ENCODE data around the gene MEF2D.
A peak's percentile ranks its signal among the peaks of the same experiment; 100 is the strongest.

Gene MEF2D

GRCh38 chr1:156486421-156487344 is 13.9 kb downstream of the MEF2D start:
- no peak for DNase-seq

GRCh38 chr1:156485984-156486383 is 14.6 kb downstream of the MEF2D start:
- DNase-seq = no peak

GRCh38 chr1:156484480-156485058 is 16.0 kb downstream of the MEF2D start:
- DNase-seq = no peak

GRCh38 chr1:156483397-156483796 is 17.2 kb downstream of the MEF2D start:
- DNase-seq = no peak

- DNase-seq = no peak
Measured at GRCh38 chr1:156482276-156482675, 18.3 kb downstream of the MEF2D start.

DNA sequence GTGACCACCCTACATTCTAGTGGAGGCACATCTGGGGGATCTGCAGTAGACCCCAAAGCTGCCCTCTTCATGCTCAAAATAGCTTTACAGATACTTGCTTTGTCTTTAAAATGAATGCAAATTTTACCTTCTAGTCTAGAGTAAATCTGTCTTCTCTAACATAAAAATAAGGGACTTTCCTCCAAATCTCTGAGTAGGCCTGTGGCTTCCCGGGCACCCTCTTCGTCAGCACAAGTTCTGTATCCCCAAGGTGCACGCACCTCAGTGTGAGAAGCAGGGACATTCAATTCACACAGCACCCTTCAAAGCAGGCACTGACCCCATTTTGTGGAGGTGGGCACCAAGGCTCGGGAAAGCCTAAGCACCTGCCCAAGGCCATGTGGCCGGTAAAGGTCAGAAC is 19.0 kb downstream of the MEF2D start:
- no peak for DNase-seq

DNA sequence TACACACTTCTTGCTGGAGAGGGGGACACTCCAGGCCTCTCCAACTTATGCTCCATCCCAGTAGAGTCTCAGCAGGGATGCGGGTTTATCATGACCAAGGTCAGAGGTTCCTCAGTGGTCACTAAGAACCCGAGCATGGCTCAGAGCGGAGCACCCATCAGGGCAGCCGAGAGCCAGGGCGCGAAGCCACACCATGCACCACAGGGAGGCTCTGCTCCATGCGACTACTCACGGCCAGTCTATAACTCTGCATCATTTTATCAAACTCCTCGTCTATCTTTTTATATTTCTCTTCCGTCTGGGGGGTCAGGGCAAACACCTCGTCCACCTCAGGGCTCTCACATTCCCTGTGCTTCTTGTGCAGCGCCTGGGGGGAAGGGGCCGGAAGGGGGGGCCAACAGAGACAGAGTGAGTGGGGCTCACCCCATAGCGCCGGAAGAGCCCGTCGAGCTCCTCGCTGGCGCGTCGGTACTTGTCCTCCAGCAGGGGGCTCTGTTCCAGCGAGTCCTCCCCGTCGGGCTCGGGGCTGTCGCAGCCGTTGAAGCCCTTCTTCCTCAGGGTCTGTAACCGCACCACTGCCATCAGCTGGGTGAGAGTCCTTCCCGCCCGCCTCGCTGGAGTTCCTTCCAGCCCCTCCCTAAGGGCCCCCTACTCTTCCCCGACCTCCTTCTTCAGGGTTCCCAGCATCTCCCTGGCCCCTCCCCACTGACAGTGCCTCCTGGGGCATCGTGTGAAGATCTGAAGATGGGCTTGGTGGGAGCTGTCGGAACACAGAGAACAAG is 20.0 kb downstream of the MEF2D start:
- DNase-seq = peak; percentile 16

- no peak for DNase-seq
Measured at GRCh38 chr1:156480016-156480370, 20.6 kb downstream of the MEF2D start.

DNA sequence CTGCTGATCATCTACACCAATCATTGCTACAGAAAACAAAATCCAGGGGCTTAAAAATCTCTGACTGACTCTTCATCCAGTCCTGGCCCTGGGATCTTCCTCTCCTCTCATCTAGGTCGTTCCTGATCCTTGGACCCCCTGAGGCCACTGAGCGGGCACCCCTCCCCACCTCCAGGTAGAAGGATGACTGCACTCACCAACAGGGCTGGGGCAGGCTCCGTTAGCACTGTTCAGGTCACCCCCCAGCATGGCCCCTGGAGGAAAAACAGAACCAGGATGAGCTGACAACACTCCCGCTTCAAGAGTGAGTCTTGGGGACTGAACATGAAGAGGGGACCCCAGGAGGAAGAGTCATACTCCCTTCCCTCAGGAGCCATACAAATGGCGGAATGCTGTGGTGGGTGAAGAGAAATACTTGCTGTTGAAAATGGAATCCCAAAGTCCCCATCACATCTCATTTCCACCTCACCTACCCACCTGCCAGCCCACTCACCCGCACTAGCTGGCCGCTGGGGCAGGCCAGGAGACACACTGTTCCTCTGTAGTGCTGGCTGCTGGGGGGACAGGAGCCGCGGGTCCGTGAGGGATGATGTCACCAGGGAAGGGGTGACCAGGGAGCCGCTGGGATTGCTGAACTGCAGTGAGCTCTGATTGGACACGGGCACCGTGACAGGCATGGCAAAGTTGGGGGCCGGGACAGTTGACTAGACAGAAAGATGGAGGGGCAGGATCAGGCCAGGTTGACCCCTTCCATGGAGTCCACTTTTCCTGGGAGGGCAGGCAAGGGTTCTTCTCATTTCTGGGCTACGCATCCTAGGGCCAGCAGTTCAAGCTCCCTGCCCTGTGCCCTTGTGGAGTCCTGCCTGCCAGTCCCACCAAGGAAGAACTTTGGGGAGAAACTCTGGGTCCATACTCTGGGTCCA is 21.2 kb downstream of the MEF2D start:
- no peak for DNase-seq

DNA sequence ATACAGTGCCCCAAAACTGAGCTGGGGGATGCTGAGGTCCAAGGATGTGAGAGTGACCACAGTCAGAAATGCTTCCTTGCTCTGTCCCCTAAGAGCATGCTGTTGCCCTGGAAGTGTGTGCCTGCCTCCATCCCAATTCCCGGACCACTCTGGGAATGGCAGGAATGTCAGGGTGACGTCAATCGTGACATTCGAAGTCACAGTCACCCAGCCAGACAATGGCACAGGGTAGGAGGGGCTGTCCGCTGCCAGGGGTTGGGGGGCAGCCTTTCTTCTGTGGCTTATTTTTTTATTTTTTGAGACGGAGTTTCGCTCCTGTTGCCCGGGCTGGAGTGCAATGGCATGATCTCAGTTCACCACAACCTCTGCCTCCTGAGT is 22.3 kb downstream of the MEF2D start:
- DNase-seq = no peak

- DNase-seq = no peak
Measured at GRCh38 chr1:156477526-156478249, 22.9 kb downstream of the MEF2D start.

DNA sequence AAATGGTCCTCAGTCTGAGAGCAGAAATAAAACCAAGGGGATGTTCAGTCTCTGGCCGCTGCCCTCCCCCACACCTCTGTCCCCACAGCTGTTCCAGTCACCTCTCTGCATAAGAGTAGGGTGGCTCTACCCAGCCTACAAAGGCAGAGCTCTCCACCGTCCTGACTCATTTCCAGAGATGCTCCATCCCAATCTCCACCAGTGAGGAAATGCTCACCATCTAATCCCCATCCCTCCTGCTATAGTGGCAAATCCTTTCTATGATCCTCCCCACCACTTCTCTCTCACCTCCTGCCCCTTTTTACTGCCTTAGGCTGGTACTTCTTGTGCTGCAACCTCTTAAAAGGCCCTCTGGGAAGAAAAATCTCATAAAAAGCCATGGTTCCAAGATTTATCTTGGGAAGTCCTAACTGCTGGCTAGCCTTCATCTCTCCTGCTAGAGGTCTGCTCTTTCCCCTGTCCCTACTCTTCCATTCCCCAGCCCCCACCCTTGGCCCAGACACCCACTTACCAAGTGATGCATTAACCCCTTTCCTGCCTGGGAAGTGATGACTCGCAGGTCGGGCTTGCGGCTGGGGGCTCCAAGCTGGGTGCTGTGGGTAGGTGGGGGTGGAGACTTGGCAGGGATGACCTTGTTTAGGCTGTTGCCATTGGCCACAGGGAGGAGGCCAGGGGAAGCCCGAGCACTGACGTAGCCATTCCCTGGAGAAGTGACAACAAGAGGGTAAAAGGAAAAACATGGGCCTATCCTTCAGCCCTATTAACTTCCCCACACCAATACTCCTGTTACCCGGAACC is 23.9 kb downstream of the MEF2D start:
- no peak for DNase-seq

- no peak for DNase-seq
Measured at GRCh38 chr1:156475568-156476500, 24.7 kb downstream of the MEF2D start.

- no peak for DNase-seq
Measured at GRCh38 chr1:156474966-156475365, 25.6 kb downstream of the MEF2D start.

DNA sequence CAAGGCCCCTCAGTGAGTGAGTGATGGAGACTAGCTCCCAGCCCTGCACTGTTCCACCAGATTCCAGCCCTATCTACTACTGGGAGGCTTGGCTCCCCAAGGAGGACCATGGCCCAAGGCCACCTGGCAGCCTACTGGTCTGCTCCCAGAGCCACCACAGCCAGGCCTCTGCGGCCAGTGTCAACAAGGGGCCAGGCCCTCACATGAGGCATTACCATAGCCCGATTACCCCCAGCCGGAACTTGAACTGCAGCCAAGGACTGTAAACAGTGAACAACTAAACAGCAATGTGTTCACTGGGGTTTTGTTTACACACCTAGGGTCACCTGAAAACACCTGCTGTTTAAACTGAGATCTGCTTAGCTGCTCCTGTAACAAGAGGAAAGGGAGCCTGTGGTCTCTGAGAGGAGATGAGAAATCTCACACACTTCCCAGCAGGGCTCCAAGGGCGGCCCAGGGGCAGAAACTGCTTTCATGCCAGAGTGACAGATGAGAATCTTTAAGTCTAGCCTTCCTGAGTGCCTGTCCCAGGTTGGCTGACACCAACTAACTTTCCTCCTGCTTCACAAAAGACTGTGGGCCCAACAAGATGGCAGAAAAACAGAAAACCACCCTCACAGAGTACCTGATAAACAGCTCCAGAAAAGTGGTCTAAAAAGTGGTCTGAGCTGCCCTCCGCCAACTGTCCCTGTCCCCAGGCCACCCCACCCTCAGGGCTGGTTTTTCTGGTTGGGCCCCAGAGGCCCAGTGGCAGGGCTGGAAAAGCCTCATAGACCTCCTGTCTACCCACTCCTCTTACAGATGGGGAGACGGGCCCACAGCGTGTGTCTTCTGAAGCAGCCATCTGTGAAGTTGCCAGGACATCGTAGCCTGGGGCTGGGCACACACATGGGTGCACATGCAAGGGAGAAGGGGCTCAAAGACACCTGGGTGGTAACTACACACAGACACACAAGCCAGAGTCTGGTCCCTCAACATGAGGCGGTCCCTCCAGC is 28.8 kb downstream of the MEF2D start:
- DNase-seq = no peak

GRCh38 chr1:156470473-156470872 is 30.1 kb downstream of the MEF2D start:
- no peak for DNase-seq

GRCh38 chr1:156468693-156469345 is 31.8 kb downstream of the MEF2D start:
- no peak for DNase-seq

- DNase-seq = no peak
Measured at GRCh38 chr1:156467906-156468305, 32.7 kb downstream of the MEF2D start.

All from NCI-H1048 (cell line).